DOHH2 (cell line): Measurements from ENCODE around the gene EFCAB13.
"Not testable (repeated sequence)": the region's sequence is repeated elsewhere in the genome, so short reads cannot be mapped to it uniquely, and the experiment has no call there.

Source experiments
- H3F3A ChIP-seq: fragments of 200-600 bp; sonication (generic), shearing (Covaris generic); 2 replicates; pipeline ENCODE4 v1.6.0; 2016; ENCODE audit warnings: antibody characterized with exemption, mild to moderate bottlenecking; ENCODE audit not compliant: control insufficient read depth, insufficient read depth
- H3K27ac ChIP-seq: fragments of 200-600 bp; sonication (generic); 2 replicates; pipeline ENCODE4 v1.5.1; 2014; ENCODE audit warnings: low read depth, mild to moderate bottlenecking, low read length, moderate library complexity
- H3K27me3 ChIP-seq: fragments of 200-600 bp; sonication (generic); 2 replicates; pipeline ENCODE4 v1.6.1; 2014; ENCODE audit warnings: mild to moderate bottlenecking, low read length, mixed read lengths; ENCODE audit not compliant: control insufficient read depth
- H3K36me3 ChIP-seq: fragments of 200-600 bp; sonication (generic); 2 replicates; pipeline ENCODE4 v1.6.1; 2014; ENCODE audit warnings: mild to moderate bottlenecking, low read length, moderate library complexity, mixed read lengths; ENCODE audit not compliant: control insufficient read depth
- H3K4me1 ChIP-seq: fragments of 200-600 bp; sonication (generic); 2 replicates; pipeline ENCODE4 v1.6.1; 2014; ENCODE audit warnings: mild to moderate bottlenecking, low read length, mixed read lengths; ENCODE audit not compliant: control insufficient read depth
- H3K4me2 ChIP-seq: fragments of 200-600 bp; sonication (generic); 2 replicates; pipeline ENCODE4 v1.6.0; 2014; ENCODE audit warnings: mild to moderate bottlenecking, low read length, moderate library complexity
- H3K4me3 ChIP-seq: fragments of 200-600 bp; sonication (generic); 2 replicates; pipeline ENCODE4 v1.5.1; 2014; ENCODE audit warnings: mild to moderate bottlenecking, low read length, mixed read lengths
- H3K79me2 ChIP-seq: fragments of 200-600 bp; sonication (generic); 2 replicates; pipeline ENCODE4 v1.6.1; 2014; ENCODE audit warnings: mild to moderate bottlenecking, low read length, mixed read lengths; ENCODE audit not compliant: control insufficient read depth
- H3K9me2 ChIP-seq: fragments of 200-600 bp; sonication (generic); replicated peaks from 2 replicates; pipeline ENCODE4 v1.6.1; 2014; ENCODE audit warnings: mild to moderate bottlenecking, low read length, mixed read lengths; ENCODE audit not compliant: control insufficient read depth
- H3K9me3 ChIP-seq: fragments of 200-600 bp; sonication (generic); 2 replicates; pipeline ENCODE4 v1.6.1; 2014; ENCODE audit warnings: antibody characterized with exemption, low read length, mixed read lengths; ENCODE audit not compliant: control insufficient read depth, insufficient read depth
- H4K20me1 ChIP-seq: fragments of 200-600 bp; sonication (generic); 2 replicates; pipeline ENCODE4 v1.6.0; 2014; ENCODE audit warnings: low read depth, mild to moderate bottlenecking, antibody characterized with exemption, low read length, moderate library complexity; ENCODE audit not compliant: control insufficient read depth, insufficient read depth
- EZH2phosphoT487 ChIP-seq: fragments of 200-600 bp; sonication (generic); IDR thresholded peaks from 2 replicates; pipeline ENCODE4 v1.6.1; 2017; ENCODE audit warnings: borderline replicate concordance, mild to moderate bottlenecking, antibody characterized with exemption, low read length, moderate library complexity, mixed read lengths
- TF ChIP-seq, protein P1 (sequence below): fragments of 200-600 bp; sonication (generic); IDR thresholded peaks from one replicate; pipeline ENCODE4 v1.5.1; 2014; ENCODE audit warnings: antibody characterized with exemption, mild to moderate bottlenecking, low read depth, low read length; ENCODE audit not compliant: poor library complexity, severe bottlenecking

Gene EFCAB13

GRCh38 chr17:47367257-47367656 is 43.5 kb downstream of the EFCAB13 start:
- no peak overlapping the region for H3K4me2 ChIP-seq
- no peaks in the 10 kb centered on the region for H3K36me3 ChIP-seq
- no peak overlapping the region for H3K27ac ChIP-seq
- H3K9me3 ChIP-seq = no peaks in the 10 kb centered on the region
- H3F3A ChIP-seq = no peaks in the 10 kb centered on the region
- peaks cover 26% of the 10 kb centered on the region for H3K27me3 ChIP-seq
- no peaks in the 10 kb centered on the region for H4K20me1 ChIP-seq
- no peaks in the 10 kb centered on the region for H3K9me2 ChIP-seq
- no peak for TF ChIP-seq EZH2phosphoT487
- TF ChIP-seq, protein P1, sequence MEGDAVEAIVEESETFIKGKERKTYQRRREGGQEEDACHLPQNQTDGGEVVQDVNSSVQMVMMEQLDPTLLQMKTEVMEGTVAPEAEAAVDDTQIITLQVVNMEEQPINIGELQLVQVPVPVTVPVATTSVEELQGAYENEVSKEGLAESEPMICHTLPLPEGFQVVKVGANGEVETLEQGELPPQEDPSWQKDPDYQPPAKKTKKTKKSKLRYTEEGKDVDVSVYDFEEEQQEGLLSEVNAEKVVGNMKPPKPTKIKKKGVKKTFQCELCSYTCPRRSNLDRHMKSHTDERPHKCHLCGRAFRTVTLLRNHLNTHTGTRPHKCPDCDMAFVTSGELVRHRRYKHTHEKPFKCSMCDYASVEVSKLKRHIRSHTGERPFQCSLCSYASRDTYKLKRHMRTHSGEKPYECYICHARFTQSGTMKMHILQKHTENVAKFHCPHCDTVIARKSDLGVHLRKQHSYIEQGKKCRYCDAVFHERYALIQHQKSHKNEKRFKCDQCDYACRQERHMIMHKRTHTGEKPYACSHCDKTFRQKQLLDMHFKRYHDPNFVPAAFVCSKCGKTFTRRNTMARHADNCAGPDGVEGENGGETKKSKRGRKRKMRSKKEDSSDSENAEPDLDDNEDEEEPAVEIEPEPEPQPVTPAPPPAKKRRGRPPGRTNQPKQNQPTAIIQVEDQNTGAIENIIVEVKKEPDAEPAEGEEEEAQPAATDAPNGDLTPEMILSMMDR = no peak
- H3K79me2 ChIP-seq = no peaks in the 10 kb centered on the region
- H3K4me1 ChIP-seq = no peaks in the 10 kb centered on the region
- no peak overlapping the region for H3K4me3 ChIP-seq

- TF ChIP-seq EZH2phosphoT487 = no peak
- TF ChIP-seq, protein P1 = no peak
- Histone ChIP-seq H3K27ac (no peak overlapping the region), H4K20me1 (no peaks in the 10 kb centered on the region), H3K9me3 (no peaks in the 10 kb centered on the region; the same call in 1 of the 2 replicates), H3K79me2 (no peaks in the 10 kb centered on the region), H3K4me1 (no peaks in the 10 kb centered on the region), H3K9me2 (no peaks in the 10 kb centered on the region), H3K36me3 (no peaks in the 10 kb centered on the region), H3K4me3 (no peak overlapping the region), H3K4me2 (no peak overlapping the region), H3F3A (no peaks in the 10 kb centered on the region), H3K27me3 (peaks cover 28% of the 10 kb centered on the region)
Measured at GRCh38 chr17:47368262-47368661, 44.5 kb downstream of the EFCAB13 start.

- H4K20me1 ChIP-seq, H3K27ac ChIP-seq, H3K9me2 ChIP-seq, H3K4me1 ChIP-seq, H3K79me2 ChIP-seq, H3F3A ChIP-seq, H3K36me3 ChIP-seq, H3K4me2 ChIP-seq, H3K9me3 ChIP-seq, H3K4me3 ChIP-seq: not testable (repeated sequence)
- H3K27me3 ChIP-seq = peaks cover 29% of the 10 kb centered on the region
Measured at GRCh38 chr17:47370899-47371298, 47.1 kb downstream of the EFCAB13 start.

GRCh38 chr17:47373002-47373401 is 49.2 kb downstream of the EFCAB13 start:
- TF ChIP-seq, protein P1 = no peak
- no peak for TF ChIP-seq EZH2phosphoT487
- no peaks in the 10 kb centered on the region; the same call in 1 of the 2 replicates for H3K9me3 ChIP-seq

More at GRCh38 chr17:47373002-47373401, 49.2 kb downstream of the EFCAB13 start:
- Histone ChIP-seq H3K4me2 (no peak overlapping the region), H3F3A (no peaks in the 10 kb centered on the region), H3K9me2 (no peaks in the 10 kb centered on the region), H3K4me3 (no peak overlapping the region), H3K27me3 (peaks cover 26% of the 10 kb centered on the region), H3K36me3 (no peaks in the 10 kb centered on the region), H3K79me2 (no peaks in the 10 kb centered on the region), H4K20me1 (no peaks in the 10 kb centered on the region), H3K4me1 (no peaks in the 10 kb centered on the region), H3K27ac (no peak overlapping the region)
